H9 (cell line): ENCODE results near the gene ROBO4. TPM values are rescaled to one million over a fixed set of nuclear protein-coding genes. Genes with fewer than 3 reads are reported as not detected.
A peak's percentile ranks its signal among the peaks of the same experiment; 100 is the strongest.

ENCODE experiments used
- DNase-seq: peaks from one replicate; pipeline ENCODE4 v3.0.0-alpha.2; 2017
- H2AFZ ChIP-seq: one replicate; pipeline ENCODE4 v1.6.1; 2013; ENCODE audit warnings: mild to moderate bottlenecking, low read length, control low read depth, moderate library complexity
- H2AK5ac ChIP-seq: 2 replicates; pipeline ENCODE4 v1.6.1; 2013; ENCODE audit warnings: low read length, control low read depth, mixed read lengths; ENCODE audit not compliant: insufficient read length
- H2BK120ac ChIP-seq: one replicate; pipeline ENCODE4 v1.6.1; 2013; ENCODE audit warnings: low read depth, mild to moderate bottlenecking, low read length, control low read depth, inconsistent platforms; ENCODE audit not compliant: poor library complexity, severe bottlenecking
- H2BK12ac ChIP-seq: 2 replicates; pipeline ENCODE4 v1.6.1; 2013; ENCODE audit warnings: low read length, control low read depth, mixed read lengths, low read depth; ENCODE audit not compliant: insufficient read length
- H2BK15ac ChIP-seq: 2 replicates; pipeline ENCODE4 v1.6.1; 2013; ENCODE audit warnings: low read depth, low read length, control low read depth
- H2BK20ac ChIP-seq: one replicate; pipeline ENCODE4 v1.6.1; 2013; ENCODE audit warnings: low read depth, mild to moderate bottlenecking, low read length, control low read depth, inconsistent platforms; ENCODE audit not compliant: poor library complexity, severe bottlenecking
- H2BK5ac ChIP-seq: 2 replicates; pipeline ENCODE4 v1.6.1; 2013; ENCODE audit warnings: low read length, control low read depth, mixed read lengths; ENCODE audit not compliant: insufficient read length
- H3K14ac ChIP-seq: 2 replicates; pipeline ENCODE4 v1.6.1; 2013; ENCODE audit warnings: low read length, control low read depth; ENCODE audit not compliant: insufficient read depth
- H3K18ac ChIP-seq: 2 replicates; pipeline ENCODE4 v1.6.1; 2013; ENCODE audit warnings: low read depth, mild to moderate bottlenecking, mixed read lengths, low read length, control low read depth; ENCODE audit not compliant: insufficient read length
- H3K23ac ChIP-seq: 2 replicates; pipeline ENCODE4 v1.6.1; 2013; ENCODE audit warnings: low read length, control low read depth, mixed read lengths, low read depth; ENCODE audit not compliant: insufficient read length
- H3K23me2 ChIP-seq: 2 replicates; pipeline ENCODE4 v1.6.1; 2013; ENCODE audit warnings: low read depth, mild to moderate bottlenecking, mixed read lengths, low read length, control low read depth; ENCODE audit not compliant: insufficient read length, poor library complexity, severe bottlenecking
- H3K27ac ChIP-seq: 2 replicates; pipeline ENCODE4 v1.5.1; 2013; ENCODE audit warnings: low read length, control low read depth, mixed read lengths, low read depth; ENCODE audit not compliant: insufficient read length
- H3K27me3 ChIP-seq: 2 replicates; pipeline ENCODE4 v1.6.1; 2013; ENCODE audit warnings: low read length, control low read depth, inconsistent platforms; ENCODE audit not compliant: insufficient read depth
- H3K4ac ChIP-seq: 2 replicates; pipeline ENCODE4 v1.6.1; 2013; ENCODE audit warnings: low read depth, mild to moderate bottlenecking, control low read depth, inconsistent platforms, low read length, moderate library complexity
- H3K4me1 ChIP-seq: 2 replicates; pipeline ENCODE4 v1.6.1; 2013; ENCODE audit warnings: low read length, control low read depth, inconsistent platforms; ENCODE audit not compliant: insufficient read depth
- H3K4me2 ChIP-seq: 2 replicates; pipeline ENCODE4 v1.6.1; 2013; ENCODE audit warnings: low read length, control low read depth, mixed read lengths; ENCODE audit not compliant: insufficient read length, insufficient read depth
- H3K56ac ChIP-seq: 2 replicates; pipeline ENCODE4 v1.6.1; 2013; ENCODE audit warnings: low read depth, mild to moderate bottlenecking, mixed read lengths, low read length, control low read depth; ENCODE audit not compliant: insufficient read length
- H3K79me1 ChIP-seq: 2 replicates; pipeline ENCODE4 v1.6.1; 2013; ENCODE audit warnings: low read depth, mild to moderate bottlenecking, moderate library complexity, low read length, control low read depth, inconsistent platforms; ENCODE audit not compliant: insufficient read depth, poor library complexity, severe bottlenecking
- H3K79me2 ChIP-seq: 2 replicates; pipeline ENCODE4 v1.6.1; 2013; ENCODE audit warnings: low read length, control low read depth, inconsistent platforms; ENCODE audit not compliant: insufficient read depth
- H3K9ac ChIP-seq: 2 replicates; pipeline ENCODE4 v1.6.1; 2013; ENCODE audit warnings: low read length, control low read depth, mixed read lengths; ENCODE audit not compliant: insufficient read length; ENCODE audit errors: extremely low read depth
- H3K9me3 ChIP-seq: one replicate; pipeline ENCODE4 v1.6.1; 2013; ENCODE audit warnings: low read depth, low read length, inconsistent platforms; ENCODE audit not compliant: control insufficient read depth
- H3T11ph ChIP-seq: one replicate; pipeline ENCODE4 v1.6.1; 2013; ENCODE audit warnings: mild to moderate bottlenecking, low read length, control low read depth, inconsistent platforms
- H4K20me1 ChIP-seq: one replicate; pipeline ENCODE4 v1.6.1; 2013; ENCODE audit not compliant: control insufficient read depth, insufficient read length, insufficient read depth
- H4K5ac ChIP-seq: 2 replicates; pipeline ENCODE4 v1.6.1; 2013; ENCODE audit warnings: low read depth, mild to moderate bottlenecking, mixed read lengths, low read length, control low read depth; ENCODE audit not compliant: insufficient read length
- H4K8ac ChIP-seq: replicated peaks from 2 replicates; pipeline ENCODE4 v1.6.1; 2013; ENCODE audit warnings: low read length, control low read depth, mixed read lengths, low read depth; ENCODE audit not compliant: insufficient read length
- H4K91ac ChIP-seq: 2 replicates; pipeline ENCODE4 v1.6.1; 2013; ENCODE audit warnings: low read depth, mild to moderate bottlenecking, moderate library complexity, mixed read lengths, low read length, control low read depth; ENCODE audit not compliant: insufficient read length
- H3K27ac Mint-ChIP-seq, 3 experiments: 2 replicates in 2 of 3; 3 replicates in 1 of 3; pipeline ENCODE4 v1.8.0; 2020 to 2021; ENCODE audit warnings: mixed read lengths in 3 of 3, mild to moderate bottlenecking in 1 of 3, moderate library complexity in 1 of 3
- H3K27me3 Mint-ChIP-seq: 2 replicates; pipeline ENCODE4 v1.8.0; 2021; ENCODE audit warnings: low read depth, mild to moderate bottlenecking, moderate library complexity, mixed read lengths
- H3K36me3 Mint-ChIP-seq, 3 experiments: 2 replicates in 2 of 3; 3 replicates in 1 of 3; pipeline ENCODE4 v1.8.0; 2020 to 2021; ENCODE audit warnings: low read depth in 3 of 3, mixed read lengths in 3 of 3; ENCODE audit not compliant: insufficient read depth in 1 of 3
- H3K4me1 Mint-ChIP-seq, 2 experiments: 2 replicates each; pipeline ENCODE4 v1.8.0; 2020; ENCODE audit warnings: mixed read lengths in 2 of 2
- H3K4me3 Mint-ChIP-seq, 2 experiments: 2 replicates in 1 of 2; 3 replicates in 1 of 2; pipeline ENCODE4 v1.8.0; 2020 to 2021; ENCODE audit warnings: mild to moderate bottlenecking in 2 of 2, mixed read lengths in 2 of 2, moderate library complexity in 1 of 2
- H3K9me3 Mint-ChIP-seq, 2 experiments: 2 replicates in 1 of 2; 3 replicates in 1 of 2; pipeline ENCODE4 v1.8.0; 2020; ENCODE audit warnings: mild to moderate bottlenecking in 2 of 2, mixed read lengths in 2 of 2, moderate library complexity in 1 of 2
- CTCF ChIP-seq: fragments of 200-600 bp; sonication (generic); conservative IDR thresholded peaks from 3 replicates; pipeline ENCODE4 v1.8.0; 2021; ENCODE audit warnings: antibody characterized with exemption, mild to moderate bottlenecking
- WGBS: extraction: QIAGEN DNeasy Blood & Tissue Kit; methylation state at CpG from one replicate; pipeline ENCODE4 v1.1.7; 2013; ENCODE audit warnings: missing lambda C conversion rate, low lambda C conversion rate, mixed read lengths; ENCODE audit not compliant: insufficient read length; ENCODE audit errors: extremely low coverage; 5-methylcytosine and 5-hydroxymethylcytosine counted together
- total RNA-seq: library from RNA; stranded (reverse); gene quantifications from 2 replicates; pipeline ENCODE4 v1.2.1, GENCODE V29; 2021

ROBO4 gene
- total RNA-seq, 1 experiment from 2014 or later = not detected

GRCh38 chr11:124920870-124921609 lies 23.4 kb upstream of the ROBO4 start:
- Histone ChIP-seq H3K4ac (no peak overlapping the region), H3T11ph (no peak overlapping the region), H3K79me1 (no peaks in the 10 kb centered on the region), H2AK5ac (no peak overlapping the region), H2BK120ac (no peak overlapping the region), H2BK15ac (no peak overlapping the region), H2BK20ac (no peak overlapping the region), H3K9ac (no peak overlapping the region), H4K8ac (no peak overlapping the region), H3K27ac (no peak overlapping the region), H3K23ac (no peak overlapping the region), H3K4me1 (no peaks in the 10 kb centered on the region), H2BK5ac (no peak overlapping the region), H3K27me3 (peaks cover 17% of the 10 kb centered on the region; the same call in 1 of the 2 replicates), H2AFZ (no peak overlapping the region), H3K4me2 (peak overlapping the region; percentile 39), H3K79me2 (no peaks in the 10 kb centered on the region), H3K14ac (no peak overlapping the region), H4K5ac (no peak overlapping the region), H3K9me3 (no peaks in the 10 kb centered on the region), H3K23me2 (no peaks in the 10 kb centered on the region), H4K20me1 (no peaks in the 10 kb centered on the region), H4K91ac (no peak overlapping the region), H3K56ac (no peak overlapping the region), H3K18ac (no peak overlapping the region), H2BK12ac (no peak overlapping the region)
- no peak overlapping the region for H3K27ac Mint-ChIP-seq
- peaks cover 0 to 9% of the 10 kb centered on the region in 2 experiments; a peak in 2 of 5 replicates for H3K9me3 Mint-ChIP-seq
- DNase-seq = peak; percentile 81
- H3K4me1 Mint-ChIP-seq = peaks cover 0 to 3% of the 10 kb centered on the region in 2 experiments; a peak in 2 of 4 replicates
- H3K4me3 Mint-ChIP-seq = peak overlapping the region; percentile 57 to 77
- peaks cover 88% of the 10 kb centered on the region for H3K27me3 Mint-ChIP-seq
- no peak for TF ChIP-seq CTCF
- H3K36me3 Mint-ChIP-seq = no peaks in the 10 kb centered on the region; a peak in 1 of 7 replicates
- no CpG with 5 or more reads among the region's 82 CpGs for WGBS
